SK-N-SH treated with all-trans-retinoic acid at 6 μM for 48 hours (cell line): ENCODE results near the gene NHS.

Experiments
- ARNTL ChIP-seq: fragments of 450-650 bp; formaldehyde crosslinking; IDR thresholded peaks from 2 replicates; pipeline ENCODE4 v1.5.0; 2020; ENCODE audit warnings: low read depth, mild to moderate bottlenecking, moderate library complexity, borderline replicate concordance
- CSRNP3 ChIP-seq: fragments of 250-450 bp; sonication (Bioruptor Pico); IDR thresholded peaks from 2 replicates; pipeline ENCODE4 v1.5.1; 2021; ENCODE audit warnings: mild to moderate bottlenecking, moderate library complexity
- ESRRG ChIP-seq: fragments of 250-450 bp; sonication (Bioruptor Pico); IDR thresholded peaks from 2 replicates; pipeline ENCODE4 v1.6.1; 2021; ENCODE audit warnings: mild to moderate bottlenecking
- OSR1 ChIP-seq: fragments of 250-450 bp; sonication (Bioruptor Pico); IDR thresholded peaks from 2 replicates; pipeline ENCODE4 v1.8.0; 2022; ENCODE audit warnings: moderate library complexity, mild to moderate bottlenecking, inconsistent platforms
- PATZ1 ChIP-seq: fragments of 250-450 bp; sonication (Bioruptor Pico); IDR thresholded peaks from 2 replicates; pipeline ENCODE4 v1.8.0; 2020; ENCODE audit warnings: mild to moderate bottlenecking, moderate library complexity, borderline replicate concordance
- PPARA ChIP-seq: fragments of 250-450 bp; sonication (Bioruptor Pico); IDR thresholded peaks from 2 replicates; pipeline ENCODE4 v1.5.0; 2020; ENCODE audit warnings: mild to moderate bottlenecking, borderline replicate concordance
- RARB ChIP-seq: fragments of 250-450 bp; sonication (Bioruptor Pico); IDR thresholded peaks from 2 replicates; pipeline ENCODE4 v1.8.0; 2021; ENCODE audit warnings: mild to moderate bottlenecking, moderate library complexity
- TSHZ2 ChIP-seq: fragments of 250-450 bp; sonication (Bioruptor Pico); IDR thresholded peaks from 2 replicates; pipeline ENCODE4 v1.5.0; 2020; ENCODE audit warnings: mild to moderate bottlenecking, moderate library complexity
- ZFP3 ChIP-seq: fragments of 250-450 bp; sonication (Bioruptor Pico); IDR thresholded peaks from 2 replicates; pipeline ENCODE4 v1.5.0; 2020; ENCODE audit warnings: mild to moderate bottlenecking, moderate library complexity
- ZFP30 ChIP-seq: fragments of 450-650 bp; formaldehyde crosslinking; IDR thresholded peaks from 2 replicates; pipeline ENCODE4 v1.5.0; 2022; ENCODE audit warnings: mild to moderate bottlenecking, moderate library complexity
- ZNF70 ChIP-seq: fragments of 450-650 bp; formaldehyde crosslinking; IDR thresholded peaks from 2 replicates; pipeline ENCODE4 v1.5.0; 2020; ENCODE audit warnings: mild to moderate bottlenecking, moderate library complexity

GRCh38 chrX:17476411-17476810 is 101.4 kb downstream of the NHS start:
- TF ChIP-seq RARB (CRISPR knock-in tag) = no peak
- TF ChIP-seq ZFP3 (CRISPR knock-in tag) = no peak
- no peak for TF ChIP-seq TSHZ2 (CRISPR knock-in tag)
- no peak for TF ChIP-seq PATZ1 (CRISPR knock-in tag)
- TF ChIP-seq OSR1 (CRISPR knock-in tag) = no peak
- no peak for TF ChIP-seq CSRNP3 (CRISPR knock-in tag)
- TF ChIP-seq ZNF70 = no peak
- no peak for TF ChIP-seq ESRRG (CRISPR knock-in tag)
- TF ChIP-seq ZFP30 = no peak
- no peak for TF ChIP-seq PPARA
- TF ChIP-seq ARNTL (CRISPR knock-in tag) = no peak
